Measurements from ENCODE around the gene SNX30.

DNA sequence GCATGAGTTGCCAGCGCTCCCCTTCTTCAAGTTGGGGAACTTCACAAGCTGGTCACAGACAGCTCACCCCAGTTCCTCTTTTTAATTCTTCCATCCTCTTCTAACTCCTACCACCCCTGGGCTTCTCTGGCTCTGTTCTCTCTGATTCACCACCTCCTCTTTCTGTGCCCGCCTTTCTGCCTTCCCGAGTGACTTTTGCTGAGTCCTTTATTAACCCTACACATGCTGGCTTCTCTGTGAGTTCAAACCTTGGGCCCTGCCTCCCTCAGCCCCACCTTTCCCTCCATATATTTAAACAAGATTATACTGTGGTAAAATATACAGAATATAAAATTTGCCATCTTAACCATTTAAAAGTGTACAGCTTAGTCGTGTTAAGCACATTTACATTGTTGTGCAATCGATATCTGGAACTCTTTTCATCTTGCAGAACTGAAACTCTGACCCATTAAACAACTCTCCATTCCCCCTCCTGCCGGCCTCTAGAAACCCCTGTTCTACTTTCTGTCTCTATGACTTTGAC lies 108.1 kb downstream of the SNX30 start:
- no peak for TF ChIP-seq POLR2A (IDR thresholded peaks at IDR 0.05)
- TF ChIP-seq, protein P1, sequence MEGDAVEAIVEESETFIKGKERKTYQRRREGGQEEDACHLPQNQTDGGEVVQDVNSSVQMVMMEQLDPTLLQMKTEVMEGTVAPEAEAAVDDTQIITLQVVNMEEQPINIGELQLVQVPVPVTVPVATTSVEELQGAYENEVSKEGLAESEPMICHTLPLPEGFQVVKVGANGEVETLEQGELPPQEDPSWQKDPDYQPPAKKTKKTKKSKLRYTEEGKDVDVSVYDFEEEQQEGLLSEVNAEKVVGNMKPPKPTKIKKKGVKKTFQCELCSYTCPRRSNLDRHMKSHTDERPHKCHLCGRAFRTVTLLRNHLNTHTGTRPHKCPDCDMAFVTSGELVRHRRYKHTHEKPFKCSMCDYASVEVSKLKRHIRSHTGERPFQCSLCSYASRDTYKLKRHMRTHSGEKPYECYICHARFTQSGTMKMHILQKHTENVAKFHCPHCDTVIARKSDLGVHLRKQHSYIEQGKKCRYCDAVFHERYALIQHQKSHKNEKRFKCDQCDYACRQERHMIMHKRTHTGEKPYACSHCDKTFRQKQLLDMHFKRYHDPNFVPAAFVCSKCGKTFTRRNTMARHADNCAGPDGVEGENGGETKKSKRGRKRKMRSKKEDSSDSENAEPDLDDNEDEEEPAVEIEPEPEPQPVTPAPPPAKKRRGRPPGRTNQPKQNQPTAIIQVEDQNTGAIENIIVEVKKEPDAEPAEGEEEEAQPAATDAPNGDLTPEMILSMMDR (IDR thresholded peaks at IDR 0.05), result no peak
